HEK293T (cell line): Measurements from ENCODE around the gene ZDHHC14.

Experiments used
- ARNT ChIP-seq: fragments of 450-650 bp; IDR thresholded peaks from 2 replicates; pipeline ENCODE4 v1.6.1; 2017; ENCODE audit warnings: mild to moderate bottlenecking
- BHLHE40 ChIP-seq: fragments of 450-650 bp; IDR thresholded peaks from 2 replicates; pipeline ENCODE4 v1.6.1; 2016; ENCODE audit warnings: mild to moderate bottlenecking, moderate library complexity, borderline replicate concordance
- FOXA1 ChIP-seq: fragments of 450-650 bp; IDR thresholded peaks from 2 replicates; pipeline ENCODE4 v1.6.1; 2016; ENCODE audit warnings: mild to moderate bottlenecking
- FOXK2 ChIP-seq: fragments of 450-650 bp; IDR thresholded peaks from 2 replicates; pipeline ENCODE4 v1.6.1; 2016; ENCODE audit warnings: mild to moderate bottlenecking
- FOXM1 ChIP-seq: fragments of 450-650 bp; IDR thresholded peaks from 2 replicates; pipeline ENCODE4 v1.6.1; 2017; ENCODE audit warnings: mild to moderate bottlenecking, borderline replicate concordance
- HDGF ChIP-seq: fragments of 450-650 bp; IDR thresholded peaks from 2 replicates; pipeline ENCODE4 v1.6.1; 2017; ENCODE audit warnings: antibody characterized with exemption, borderline replicate concordance
- NFRKB ChIP-seq: fragments of 450-650 bp; IDR thresholded peaks from 2 replicates; pipeline ENCODE4 v1.6.1; 2016; ENCODE audit warnings: mild to moderate bottlenecking, moderate library complexity
- SP1 ChIP-seq: fragments of 450-650 bp; IDR thresholded peaks from 2 replicates; pipeline ENCODE4 v1.6.1; 2017
- SUZ12 ChIP-seq: fragments of 450-650 bp; IDR thresholded peaks from 2 replicates; pipeline ENCODE4 v1.6.1; 2016; ENCODE audit warnings: mild to moderate bottlenecking
- TF ChIP-seq, protein P1 (sequence below): fragments of 450-650 bp; IDR thresholded peaks from 2 replicates; pipeline ENCODE4 v1.6.1; 2016

DNA sequence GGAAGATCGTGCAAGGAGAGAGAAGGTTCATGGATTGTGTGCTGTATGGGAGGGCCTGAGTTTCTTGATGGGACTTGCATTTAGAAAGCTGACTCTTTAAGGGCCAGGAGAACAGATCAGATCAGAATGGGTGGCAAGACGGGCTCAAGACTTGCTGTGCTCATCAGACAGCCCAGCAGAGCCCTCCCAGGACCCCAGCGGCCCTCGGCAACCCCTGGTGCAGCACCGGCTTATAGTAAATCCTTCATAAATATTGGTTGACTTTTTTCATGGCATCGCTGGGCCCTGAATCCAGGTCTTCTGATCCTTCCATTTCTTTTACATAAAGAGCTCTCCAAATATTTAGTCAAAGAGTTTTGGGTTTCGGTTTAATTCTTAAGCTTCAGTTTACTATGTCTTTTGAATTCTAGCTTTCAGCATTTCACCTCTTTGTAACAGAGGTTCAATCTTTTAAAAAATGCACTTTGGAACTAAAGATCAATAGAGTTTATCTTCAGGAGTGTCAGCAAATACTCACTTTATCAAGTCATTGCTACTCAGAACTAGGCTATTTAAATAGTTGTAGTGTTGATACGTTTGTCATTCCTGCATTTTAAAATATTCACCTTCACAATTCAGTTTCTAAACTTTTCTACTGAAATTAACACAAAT lies 205.6 kb downstream of the ZDHHC14 start:
- TF ChIP-seq SP1: no peak
- TF ChIP-seq BHLHE40: no peak
- no peak for TF ChIP-seq HDGF
- TF ChIP-seq SUZ12: no peak
- no peak for TF ChIP-seq FOXM1
- no peak for TF ChIP-seq NFRKB
- no peak for TF ChIP-seq ARNT
- TF ChIP-seq FOXA1: no peak
- TF ChIP-seq, protein P1, sequence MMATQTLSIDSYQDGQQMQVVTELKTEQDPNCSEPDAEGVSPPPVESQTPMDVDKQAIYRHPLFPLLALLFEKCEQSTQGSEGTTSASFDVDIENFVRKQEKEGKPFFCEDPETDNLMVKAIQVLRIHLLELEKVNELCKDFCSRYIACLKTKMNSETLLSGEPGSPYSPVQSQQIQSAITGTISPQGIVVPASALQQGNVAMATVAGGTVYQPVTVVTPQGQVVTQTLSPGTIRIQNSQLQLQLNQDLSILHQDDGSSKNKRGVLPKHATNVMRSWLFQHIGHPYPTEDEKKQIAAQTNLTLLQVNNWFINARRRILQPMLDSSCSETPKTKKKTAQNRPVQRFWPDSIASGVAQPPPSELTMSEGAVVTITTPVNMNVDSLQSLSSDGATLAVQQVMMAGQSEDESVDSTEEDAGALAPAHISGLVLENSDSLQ: no peak
- TF ChIP-seq FOXK2: no peak
